Smooth muscle cell (in vitro differentiated cells): Measurements from ENCODE around the gene NT5C1A. TPM values are rescaled to one million over a fixed set of nuclear protein-coding genes. Genes with fewer than 3 reads are reported as not detected.

Experiments used
- DNase-seq: peaks from one replicate; lab custom pipeline; 2025; ENCODE audit not compliant: unreplicated experiment; lab: John Stamatoyannopoulos, UW
- H2AFZ ChIP-seq: fragments of 200-600 bp; sonication (generic); 2 replicates; pipeline ENCODE4 v1.6.0; 2016; ENCODE audit warnings: antibody characterized with exemption, low read depth, mild to moderate bottlenecking
- H3F3A ChIP-seq: fragments of 200-600 bp; sonication (generic); 2 replicates; pipeline ENCODE4 v1.6.0; 2017; ENCODE audit warnings: antibody characterized with exemption, low read depth
- H3K27ac ChIP-seq: fragments of 200-600 bp; sonication (generic); 2 replicates; pipeline ENCODE4 v1.5.1; 2016; ENCODE audit warnings: low read depth, mild to moderate bottlenecking
- H3K27me3 ChIP-seq: fragments of 200-600 bp; sonication (generic); 2 replicates; pipeline ENCODE4 v1.6.1; 2016; ENCODE audit warnings: low read depth, mild to moderate bottlenecking
- H3K36me3 ChIP-seq: fragments of 200-600 bp; sonication (generic); 2 replicates; pipeline ENCODE4 v1.5.1; 2016; ENCODE audit warnings: low read depth
- H3K4me1 ChIP-seq: fragments of 200-600 bp; sonication (generic); 2 replicates; pipeline ENCODE4 v1.5.1; 2016; ENCODE audit warnings: low read depth
- H3K4me2 ChIP-seq: fragments of 200-600 bp; sonication (generic); 2 replicates; pipeline ENCODE4 v1.6.0; 2016; ENCODE audit warnings: mild to moderate bottlenecking
- H3K4me3 ChIP-seq: fragments of 200-600 bp; sonication (generic); 2 replicates; pipeline ENCODE4 v1.5.1; 2016; ENCODE audit warnings: mild to moderate bottlenecking
- H3K79me2 ChIP-seq: fragments of 200-600 bp; sonication (generic); 2 replicates; pipeline ENCODE4 v1.6.0; 2016; ENCODE audit warnings: low read depth, mild to moderate bottlenecking
- H3K9ac ChIP-seq: fragments of 200-600 bp; sonication (generic); 2 replicates; pipeline ENCODE4 v1.6.0; 2016; ENCODE audit warnings: low read depth
- H3K9me3 ChIP-seq: fragments of 200-600 bp; sonication (generic); replicated peaks from 2 replicates; pipeline ENCODE4 v1.5.1; 2016; ENCODE audit warnings: low read depth
- H4K20me1 ChIP-seq: fragments of 200-600 bp; sonication (generic); 2 replicates; pipeline ENCODE4 v1.6.0; 2016; ENCODE audit warnings: low read depth
- WGBS: methylation state at CpG from one replicate; pipeline ENCODE4 v1.1.7; 2016; ENCODE audit warnings: low lambda C conversion rate; 5-methylcytosine and 5-hydroxymethylcytosine counted together
- polyA plus RNA-seq: library from polyadenylated mRNA; unstranded; fragments of >200 nt; fragmentation: Nextera tagmentation; extraction: Ambion mirVana; gene quantifications from 2 replicates; pipeline ENCODE4 v1.2.1, GENCODE V29; 2016
- total RNA-seq: library from RNA; depleted of rRNA; stranded (reverse); fragments of >200 nt; gene quantifications from 2 replicates; pipeline ENCODE4 v1.2.3, GENCODE V29; 2014
- TF ChIP-seq, protein P1 (sequence below): fragments of 200-600 bp; sonication (generic); IDR thresholded peaks from 2 replicates; pipeline ENCODE4 v1.5.1; 2017; ENCODE audit warnings: borderline replicate concordance, mild to moderate bottlenecking, antibody characterized with exemption; ENCODE audit not compliant: insufficient read depth, poor library complexity, severe bottlenecking

NT5C1A gene
- not detected in 2 replicates for total RNA-seq
- not detected in 2 replicates for polyA plus RNA-seq

DNA sequence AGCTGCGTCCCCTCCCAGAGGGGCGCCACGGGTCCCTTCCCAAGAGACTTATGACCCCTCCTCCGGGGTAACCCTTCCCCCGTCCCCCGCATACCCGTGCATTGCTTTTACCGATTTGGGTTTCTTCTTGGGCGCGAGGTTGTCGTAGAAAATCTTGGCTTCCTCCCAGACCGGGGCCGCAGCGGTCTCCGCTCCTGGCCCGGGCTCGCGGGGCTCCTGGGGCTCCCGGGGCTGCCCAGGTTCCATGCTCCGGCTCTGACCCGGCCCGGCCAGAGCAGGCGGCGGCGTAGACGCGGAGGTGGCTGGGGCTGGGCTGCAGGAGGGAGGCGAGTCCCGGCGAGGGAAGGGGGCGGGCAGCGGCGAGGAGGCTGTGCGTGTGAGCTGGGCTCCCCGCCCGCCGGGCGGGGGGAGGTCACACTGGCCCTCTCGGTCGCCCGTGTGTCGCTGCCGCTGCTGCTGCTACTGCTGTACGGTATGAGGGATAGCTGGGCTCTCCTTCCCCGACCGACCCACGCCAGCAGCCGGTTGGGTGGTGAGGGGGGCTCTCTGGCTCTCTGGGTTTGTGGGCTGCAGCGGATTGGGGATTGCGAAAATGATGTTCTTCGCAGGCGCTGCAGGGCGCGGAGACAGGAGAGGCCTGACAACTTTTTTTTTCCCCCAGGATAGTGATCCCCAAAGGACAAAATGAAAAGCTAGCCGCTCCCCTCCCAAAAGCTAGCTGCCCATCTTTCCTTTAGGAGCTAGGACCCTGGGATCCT lies at the start of gene NT5C1A:
NT5C1A (minus strand) TSS at position 315 of the 758 bp plus-strand sequence; CDS start at position 246, 69 bp downstream.
- no peak within 1 kb of the TSS for H2AFZ ChIP-seq
- DNase-seq, result no peak
- peak within 1 kb of the TSS; percentile 90 for H3K4me2 ChIP-seq
- H3K79me2 ChIP-seq, result no peaks in the 10 kb centered on the region
- H3F3A ChIP-seq, result no peaks in the 10 kb centered on the region
- H3K4me1 ChIP-seq, result no peaks in the 10 kb centered on the region
- H3K9me3 ChIP-seq, result no peaks in the 10 kb centered on the region
- TF ChIP-seq, protein P1, sequence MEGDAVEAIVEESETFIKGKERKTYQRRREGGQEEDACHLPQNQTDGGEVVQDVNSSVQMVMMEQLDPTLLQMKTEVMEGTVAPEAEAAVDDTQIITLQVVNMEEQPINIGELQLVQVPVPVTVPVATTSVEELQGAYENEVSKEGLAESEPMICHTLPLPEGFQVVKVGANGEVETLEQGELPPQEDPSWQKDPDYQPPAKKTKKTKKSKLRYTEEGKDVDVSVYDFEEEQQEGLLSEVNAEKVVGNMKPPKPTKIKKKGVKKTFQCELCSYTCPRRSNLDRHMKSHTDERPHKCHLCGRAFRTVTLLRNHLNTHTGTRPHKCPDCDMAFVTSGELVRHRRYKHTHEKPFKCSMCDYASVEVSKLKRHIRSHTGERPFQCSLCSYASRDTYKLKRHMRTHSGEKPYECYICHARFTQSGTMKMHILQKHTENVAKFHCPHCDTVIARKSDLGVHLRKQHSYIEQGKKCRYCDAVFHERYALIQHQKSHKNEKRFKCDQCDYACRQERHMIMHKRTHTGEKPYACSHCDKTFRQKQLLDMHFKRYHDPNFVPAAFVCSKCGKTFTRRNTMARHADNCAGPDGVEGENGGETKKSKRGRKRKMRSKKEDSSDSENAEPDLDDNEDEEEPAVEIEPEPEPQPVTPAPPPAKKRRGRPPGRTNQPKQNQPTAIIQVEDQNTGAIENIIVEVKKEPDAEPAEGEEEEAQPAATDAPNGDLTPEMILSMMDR, result no peak
- peak within 1 kb of the TSS; percentile 52 for H3K4me3 ChIP-seq
- no peaks in the 10 kb centered on the region for H4K20me1 ChIP-seq
- no peak within 1 kb of the TSS for H3K9ac ChIP-seq
- no peaks in the 10 kb centered on the region for H3K36me3 ChIP-seq
- H3K27ac ChIP-seq, result no peak within 1 kb of the TSS
- H3K27me3 ChIP-seq, result peaks cover 92% of the 10 kb centered on the region
- 3% methylated on average over 54 of the region's 55 CpGs for WGBS

DNA sequence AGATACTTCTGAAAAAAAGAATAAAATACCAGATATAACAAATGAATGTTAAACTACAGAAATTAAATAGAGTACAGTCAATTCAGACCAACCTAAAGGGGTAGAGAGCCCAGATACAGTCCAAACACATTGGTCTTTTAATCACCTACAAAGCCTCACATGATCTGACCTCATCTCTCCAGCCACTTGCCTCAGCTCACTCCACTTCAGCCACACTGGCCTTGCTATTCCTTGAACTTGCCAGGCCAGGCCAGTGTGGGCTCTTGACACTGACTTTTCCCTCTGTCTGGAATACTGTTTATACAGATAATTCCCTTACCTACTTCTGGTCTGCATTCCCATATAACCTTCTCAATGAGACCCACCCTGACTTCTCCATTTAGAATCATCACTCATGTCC lies 49.8 kb upstream of the NT5C1A start:
- H3K36me3 ChIP-seq, result no peaks in the 10 kb centered on the region
- H3K4me2 ChIP-seq, result no peak overlapping the region
- DNase-seq, result no peak
- no peak overlapping the region for H2AFZ ChIP-seq
- H4K20me1 ChIP-seq, result no peaks in the 10 kb centered on the region
- no peaks in the 10 kb centered on the region for H3K9me3 ChIP-seq
- TF ChIP-seq, protein P1, result no peak
- peaks cover 84% of the 10 kb centered on the region for H3K27me3 ChIP-seq
- H3K4me1 ChIP-seq, result no peaks in the 10 kb centered on the region
- H3F3A ChIP-seq, result no peaks in the 10 kb centered on the region
- H3K9ac ChIP-seq, result no peak overlapping the region
- H3K79me2 ChIP-seq, result no peaks in the 10 kb centered on the region
- H3K27ac ChIP-seq, result no peak overlapping the region
- H3K4me3 ChIP-seq, result no peak overlapping the region

DNA sequence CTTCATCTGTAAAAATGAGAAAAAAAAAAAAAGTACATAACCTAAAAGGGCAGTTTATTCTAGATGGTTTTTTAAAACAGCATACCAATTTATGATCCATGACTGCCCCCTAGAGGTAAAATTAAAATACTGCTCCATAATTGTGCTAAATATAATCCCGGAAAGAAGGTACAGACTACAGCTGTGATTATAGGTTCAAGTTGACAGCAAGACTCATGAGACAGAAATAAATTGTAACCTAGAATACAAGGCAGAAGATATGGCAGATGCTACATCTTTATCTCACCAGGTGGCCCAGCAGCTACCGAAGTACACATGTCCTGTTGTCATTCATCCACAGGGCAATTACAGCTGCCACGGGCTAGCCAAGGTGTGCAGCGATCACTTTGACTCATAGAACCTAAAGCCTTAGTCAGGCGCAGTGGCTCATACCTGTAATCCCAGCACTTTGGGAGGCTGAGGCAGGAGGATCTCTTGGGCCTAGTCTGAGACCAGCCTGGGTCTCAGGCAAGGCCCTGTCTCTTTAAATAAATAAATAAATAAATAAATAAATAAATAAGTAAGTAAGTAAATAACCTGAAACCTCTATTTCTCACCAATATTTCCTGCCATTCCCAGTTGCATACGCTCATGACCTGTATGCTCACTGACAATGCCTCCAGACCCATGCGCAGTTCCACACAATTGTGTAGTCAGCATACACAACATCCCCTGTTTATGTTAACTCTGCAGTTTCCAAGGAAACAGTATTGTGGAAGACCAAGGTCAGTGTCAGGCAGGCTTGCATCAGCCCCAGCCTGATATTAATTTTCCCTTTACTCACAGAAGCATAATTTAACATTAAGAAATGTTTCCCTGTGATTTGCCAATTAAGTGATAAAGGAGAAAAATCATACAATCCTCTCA lies 48.4 kb upstream of the NT5C1A start:
- Histone ChIP-seq H3K27me3 (peaks cover 84% of the 10 kb centered on the region), H3K36me3 (no peaks in the 10 kb centered on the region), H3K4me1 (no peaks in the 10 kb centered on the region), H3K9ac (no peak overlapping the region), H3K4me2 (no peak overlapping the region), H3K4me3 (no peak overlapping the region), H3K9me3 (no peaks in the 10 kb centered on the region), H3F3A (no peaks in the 10 kb centered on the region), H3K79me2 (no peaks in the 10 kb centered on the region), H2AFZ (no peak overlapping the region), H3K27ac (no peak overlapping the region), H4K20me1 (no peaks in the 10 kb centered on the region)
- no peak for DNase-seq
- TF ChIP-seq, protein P1, result peak; percentile 72
- 50% methylated on average over 7 of the region's 7 CpGs for whole genome bisulfite sequencing
